ENCODE data around the gene LRRC3. TPM values are rescaled to one million over a fixed set of nuclear protein-coding genes. Genes with fewer than 3 reads are reported as not detected.

The LRRC3 gene
- total RNA-seq, 5 donors from 2014 or later (not counting 1 experiment from before 2014, with no cell fraction given): 0.76 to 2.2 (median 0.98) TPM

GRCh38 chr21:44437696-44438431 is 17.4 kb upstream of the LRRC3 start:
- DNase-seq (no peak), ATAC-seq (replicated peaks in 1 of 4) (no peak)
- Mint-ChIP-seq H3K27ac (no peak overlapping the region), H3K9me3 (no peaks in the 10 kb centered on the region), H3K4me3 (no peak overlapping the region), H3K27me3 (no peaks in the 10 kb centered on the region), H3K36me3 (no peaks in the 10 kb centered on the region), H3K4me1 (no peaks in the 10 kb centered on the region)
- Histone ChIP-seq H3K27me3 (replicated peaks in 1 of 2; ENCODE audit: control insufficient read depth in 2 of 2, extremely low read depth in 1 of 2, insufficient read depth in 2 of 2, low read length in 1 of 2) (peaks cover 0 to 11% of the 10 kb centered on the region in 2 experiments), H3K4me1 (ENCODE audit: control insufficient read depth in 1 of 2, extremely low read depth in 1 of 2, insufficient read depth in 2 of 2, low read length in 2 of 2) (no peaks in the 10 kb centered on the region), H3K36me3 (ENCODE audit: control insufficient read depth in 2 of 2, extremely low read depth in 1 of 2, insufficient read depth in 1 of 2, low read length in 1 of 2) (peaks cover 0 to 4% of the 10 kb centered on the region in 2 donors), H3K27ac (ENCODE audit: low read length) (no peak overlapping the region), H3K9me3 (no peaks in the 10 kb centered on the region), H3K4me3 (ENCODE audit: control insufficient read depth in 1 of 2, extremely low read depth in 1 of 2, low read length in 1 of 2) (no peak overlapping the region)
- ChIA-PET POLR2A (no interaction called here), CTCF (no interaction called here)
- 87% methylated on average over 19 of the region's 19 CpGs for WGBS (ENCODE audit: insufficient coverage)

- no peak for ATAC-seq (replicated peaks in 1 of 4)
- DNase-seq: no peak
- Mint-ChIP-seq H3K4me3 (no peak overlapping the region), H3K27me3 (no peaks in the 10 kb centered on the region), H3K9me3 (no peaks in the 10 kb centered on the region), H3K36me3 (no peaks in the 10 kb centered on the region), H3K27ac (no peak overlapping the region), H3K4me1 (no peaks in the 10 kb centered on the region)
- Histone ChIP-seq H3K9me3 (no peaks in the 10 kb centered on the region), H3K36me3 (ENCODE audit: control insufficient read depth in 2 of 2, extremely low read depth in 1 of 2, insufficient read depth in 1 of 2, low read length in 1 of 2) (peaks cover 0 to 3% of the 10 kb centered on the region in 2 donors), H3K4me3 (ENCODE audit: control insufficient read depth in 1 of 2, extremely low read depth in 1 of 2, low read length in 1 of 2) (no peak overlapping the region), H3K27me3 (replicated peaks in 1 of 2; ENCODE audit: control insufficient read depth in 2 of 2, extremely low read depth in 1 of 2, insufficient read depth in 2 of 2, low read length in 1 of 2) (peaks cover 0 to 13% of the 10 kb centered on the region in 2 experiments), H3K27ac (ENCODE audit: low read length) (no peak overlapping the region), H3K4me1 (ENCODE audit: control insufficient read depth in 1 of 2, extremely low read depth in 1 of 2, insufficient read depth in 2 of 2, low read length in 2 of 2) (no peaks in the 10 kb centered on the region)
- WGBS (ENCODE audit: insufficient coverage): 89% methylated on average over 34 of the region's 34 CpGs
- ChIA-PET CTCF (no interaction called here), POLR2A (no interaction called here)
Measured at GRCh38 chr21:44438531-44439210, 16.6 kb upstream of the LRRC3 start.

GRCh38 chr21:44439211-44439600 is 16.1 kb upstream of the LRRC3 start:
- Mint-ChIP-seq H3K27me3 (no peaks in the 10 kb centered on the region), H3K9me3 (no peaks in the 10 kb centered on the region), H3K4me3 (no peak overlapping the region), H3K27ac (no peak overlapping the region), H3K4me1 (no peaks in the 10 kb centered on the region), H3K36me3 (no peaks in the 10 kb centered on the region)
- no peak for ATAC-seq (replicated peaks in 1 of 4)
- 67% methylated on average over 6 of the region's 11 CpGs for WGBS (ENCODE audit: insufficient coverage)
- CTCF ChIA-PET: no interaction called here
- Histone ChIP-seq H3K36me3 (ENCODE audit: control insufficient read depth in 2 of 2, extremely low read depth in 1 of 2, insufficient read depth in 1 of 2, low read length in 1 of 2) (peaks cover 0 to 3% of the 10 kb centered on the region in 2 donors), H3K27me3 (replicated peaks in 1 of 2; ENCODE audit: control insufficient read depth in 2 of 2, extremely low read depth in 1 of 2, insufficient read depth in 2 of 2, low read length in 1 of 2) (peaks cover 0 to 18% of the 10 kb centered on the region in 2 experiments), H3K4me1 (ENCODE audit: control insufficient read depth in 1 of 2, extremely low read depth in 1 of 2, insufficient read depth in 2 of 2, low read length in 2 of 2) (no peaks in the 10 kb centered on the region), H3K27ac (ENCODE audit: low read length) (no peak overlapping the region), H3K9me3 (no peaks in the 10 kb centered on the region), H3K4me3 (ENCODE audit: control insufficient read depth in 1 of 2, extremely low read depth in 1 of 2, low read length in 1 of 2) (no peak overlapping the region)
- POLR2A ChIA-PET: no interaction called here
- no peak for DNase-seq

GRCh38 chr21:44440241-44441040 is 14.9 kb upstream of the LRRC3 start:
- Histone ChIP-seq H3K4me1 (ENCODE audit: control insufficient read depth in 1 of 2, extremely low read depth in 1 of 2, insufficient read depth in 2 of 2, low read length in 2 of 2) (no peaks in the 10 kb centered on the region), H3K4me3 (ENCODE audit: control insufficient read depth in 1 of 2, extremely low read depth in 1 of 2, low read length in 1 of 2) (no peak overlapping the region), H3K36me3 (ENCODE audit: control insufficient read depth in 2 of 2, extremely low read depth in 1 of 2, insufficient read depth in 1 of 2, low read length in 1 of 2) (peaks cover 0 to 3% of the 10 kb centered on the region in 2 donors), H3K27ac (ENCODE audit: low read length) (no peak overlapping the region), H3K27me3 (replicated peaks in 1 of 2; ENCODE audit: control insufficient read depth in 2 of 2, extremely low read depth in 1 of 2, insufficient read depth in 2 of 2, low read length in 1 of 2) (peaks cover 0 to 26% of the 10 kb centered on the region in 2 experiments), H3K9me3 (no peaks in the 10 kb centered on the region)
- no peak for ATAC-seq (replicated peaks in 1 of 4)
- CTCF ChIA-PET: no interaction called here
- no peak for DNase-seq
- Mint-ChIP-seq H3K27me3 (peaks cover 0 to 6% of the 10 kb centered on the region in 2 donors), H3K4me1 (no peaks in the 10 kb centered on the region), H3K36me3 (no peaks in the 10 kb centered on the region), H3K4me3 (no peak overlapping the region), H3K9me3 (no peaks in the 10 kb centered on the region), H3K27ac (no peak overlapping the region)
- 90% methylated on average over 24 of the region's 33 CpGs for WGBS (ENCODE audit: insufficient coverage)
- POLR2A ChIA-PET: no interaction called here

GRCh38 chr21:44441041-44441400 is 14.3 kb upstream of the LRRC3 start:
- H3K4me1 Mint-ChIP-seq: no peaks in the 10 kb centered on the region
- H3K4me1 ChIP-seq (ENCODE audit: control insufficient read depth in 1 of 2, extremely low read depth in 1 of 2, insufficient read depth in 2 of 2, low read length in 2 of 2): no peaks in the 10 kb centered on the region
- no peak overlapping the region for H3K27ac ChIP-seq (ENCODE audit: low read length)
- no peaks in the 10 kb centered on the region for H3K9me3 ChIP-seq
- no peak overlapping the region for H3K4me3 Mint-ChIP-seq
- ChIA-PET CTCF (no interaction called here), POLR2A (interaction anchor here in 1 of 2 donors (0.7 kb wide), 1 partner anchor 696 kb away, joined by 3 read pairs; no protein-coding TSS in a partner anchor)
- H3K9me3 Mint-ChIP-seq: no peaks in the 10 kb centered on the region
- WGBS (ENCODE audit: insufficient coverage): 87% methylated on average over 10 of the region's 10 CpGs
- no peak for ATAC-seq (replicated peaks in 1 of 4)
- peaks cover 0 to 7% of the 10 kb centered on the region in 2 donors for H3K27me3 Mint-ChIP-seq
- no peak overlapping the region for H3K27ac Mint-ChIP-seq
- H3K27me3 ChIP-seq (replicated peaks in 1 of 2; ENCODE audit: control insufficient read depth in 2 of 2, extremely low read depth in 1 of 2, insufficient read depth in 2 of 2, low read length in 1 of 2): peaks cover 0 to 24% of the 10 kb centered on the region in 2 experiments
- DNase-seq: no peak
- peaks cover 0 to 3% of the 10 kb centered on the region in 2 donors for H3K36me3 ChIP-seq (ENCODE audit: control insufficient read depth in 2 of 2, extremely low read depth in 1 of 2, insufficient read depth in 1 of 2, low read length in 1 of 2)
- no peaks in the 10 kb centered on the region for H3K36me3 Mint-ChIP-seq
- no peak overlapping the region for H3K4me3 ChIP-seq (ENCODE audit: control insufficient read depth in 1 of 2, extremely low read depth in 1 of 2, low read length in 1 of 2)

- no peak overlapping the region for H3K27ac Mint-ChIP-seq
Measured at GRCh38 chr21:44441581-44442265, 13.6 kb upstream of the LRRC3 start.

More at GRCh38 chr21:44441581-44442265, 13.6 kb upstream of the LRRC3 start:
- ChIA-PET POLR2A (interaction anchor here in 1 of 2 donors (0.7 kb wide), 1 partner anchor 695 kb away, joined by 3 read pairs; no protein-coding TSS in a partner anchor), CTCF (no interaction called here)
- 88% methylated on average over 20 of the region's 20 CpGs for WGBS (ENCODE audit: insufficient coverage)
- no peaks in the 10 kb centered on the region for H3K9me3 Mint-ChIP-seq
- H3K36me3 ChIP-seq (ENCODE audit: control insufficient read depth in 2 of 2, extremely low read depth in 1 of 2, insufficient read depth in 1 of 2, low read length in 1 of 2): peaks cover 0 to 3% of the 10 kb centered on the region in 2 donors
- H3K4me1 Mint-ChIP-seq: no peaks in the 10 kb centered on the region
- H3K4me3 Mint-ChIP-seq: no peak overlapping the region
- no peaks in the 10 kb centered on the region for H3K36me3 Mint-ChIP-seq
- H3K4me1 ChIP-seq (ENCODE audit: control insufficient read depth in 1 of 2, extremely low read depth in 1 of 2, insufficient read depth in 2 of 2, low read length in 2 of 2): no peaks in the 10 kb centered on the region
- H3K27me3 Mint-ChIP-seq: peaks cover 0 to 9% of the 10 kb centered on the region in 2 donors
- no peaks in the 10 kb centered on the region for H3K9me3 ChIP-seq
- ATAC-seq (replicated peaks in 1 of 4) (no peak), DNase-seq (no peak)
- peaks cover 0 to 23% of the 10 kb centered on the region in 2 experiments for H3K27me3 ChIP-seq (replicated peaks in 1 of 2; ENCODE audit: control insufficient read depth in 2 of 2, extremely low read depth in 1 of 2, insufficient read depth in 2 of 2, low read length in 1 of 2)
- H3K4me3 ChIP-seq (ENCODE audit: control insufficient read depth in 1 of 2, extremely low read depth in 1 of 2, low read length in 1 of 2): no peak overlapping the region
- no peak overlapping the region for H3K27ac ChIP-seq (ENCODE audit: low read length)
